SK-N-SH treated with all-trans-retinoic acid at 6 μM for 48 hours (cell line): Measurements from ENCODE around the gene ATP2A2.

Experiments
- ATAC-seq: fragments of 200-7000 bp; cut with Tn5 transposase; 3 replicates; pipeline ENCODE4 v1.9.1; 2020; ENCODE audit warnings: mild to moderate bottlenecking, moderate library complexity
- ARNTL ChIP-seq: fragments of 450-650 bp; formaldehyde crosslinking; IDR thresholded peaks from 2 replicates; pipeline ENCODE4 v1.5.0; 2020; ENCODE audit warnings: low read depth, mild to moderate bottlenecking, moderate library complexity, borderline replicate concordance
- BACH2 ChIP-seq: fragments of 250-450 bp; sonication (Bioruptor Pico); IDR thresholded peaks from 2 replicates; pipeline ENCODE4 v1.9.0; 2021; ENCODE audit warnings: mild to moderate bottlenecking, borderline replicate concordance
- CREB5 ChIP-seq: fragments of 250-450 bp; sonication (Bioruptor Pico); IDR thresholded peaks from 2 replicates; pipeline ENCODE4 v1.5.1; 2020; ENCODE audit warnings: low read depth, mild to moderate bottlenecking, moderate library complexity
- CSDC2 ChIP-seq: fragments of 250-450 bp; sonication (Bioruptor Pico); IDR thresholded peaks from 2 replicates; pipeline ENCODE4 v1.5.0; 2020; ENCODE audit warnings: mild to moderate bottlenecking, moderate library complexity
- ESRRG ChIP-seq: fragments of 250-450 bp; sonication (Bioruptor Pico); IDR thresholded peaks from 2 replicates; pipeline ENCODE4 v1.6.1; 2021; ENCODE audit warnings: mild to moderate bottlenecking
- GLIS3 ChIP-seq: fragments of 250-450 bp; sonication (Bioruptor Pico); IDR thresholded peaks from 2 replicates; pipeline ENCODE4 v1.5.0; 2020; ENCODE audit warnings: mild to moderate bottlenecking, moderate library complexity
- ISL1 ChIP-seq: fragments of 250-450 bp; sonication (Bioruptor Pico); IDR thresholded peaks from 2 replicates; pipeline ENCODE4 v2.1.2; 2022; ENCODE audit warnings: mild to moderate bottlenecking, moderate library complexity
- OSR1 ChIP-seq: fragments of 250-450 bp; sonication (Bioruptor Pico); IDR thresholded peaks from 2 replicates; pipeline ENCODE4 v1.8.0; 2022; ENCODE audit warnings: moderate library complexity, mild to moderate bottlenecking, inconsistent platforms
- PATZ1 ChIP-seq: fragments of 250-450 bp; sonication (Bioruptor Pico); IDR thresholded peaks from 2 replicates; pipeline ENCODE4 v1.8.0; 2020; ENCODE audit warnings: mild to moderate bottlenecking, moderate library complexity, borderline replicate concordance
- POU6F1 ChIP-seq: fragments of 250-450 bp; sonication (Bioruptor Pico); IDR thresholded peaks from 2 replicates; pipeline ENCODE4 v1.8.0; 2021; ENCODE audit warnings: low read depth, mild to moderate bottlenecking, moderate library complexity, borderline replicate concordance
- PPARA ChIP-seq: fragments of 250-450 bp; sonication (Bioruptor Pico); IDR thresholded peaks from 2 replicates; pipeline ENCODE4 v1.5.0; 2020; ENCODE audit warnings: mild to moderate bottlenecking, borderline replicate concordance
- RARB ChIP-seq: fragments of 250-450 bp; sonication (Bioruptor Pico); IDR thresholded peaks from 2 replicates; pipeline ENCODE4 v1.8.0; 2021; ENCODE audit warnings: mild to moderate bottlenecking, moderate library complexity
- SNAI2 ChIP-seq: fragments of 250-450 bp; sonication (Bioruptor Pico); IDR thresholded peaks from 2 replicates; pipeline ENCODE4 v1.5.0; 2020; ENCODE audit warnings: mild to moderate bottlenecking, moderate library complexity
- TCF4 ChIP-seq: fragments of 250-450 bp; sonication (Bioruptor Pico); IDR thresholded peaks from 2 replicates; pipeline ENCODE4 v1.8.0; 2021; ENCODE audit warnings: mild to moderate bottlenecking, moderate library complexity, borderline replicate concordance
- TOX ChIP-seq: fragments of 250-450 bp; sonication (Bioruptor Pico); IDR thresholded peaks from 2 replicates; pipeline ENCODE4 v1.8.0; 2021; ENCODE audit warnings: mild to moderate bottlenecking, moderate library complexity, borderline replicate concordance
- TSHZ2 ChIP-seq: fragments of 250-450 bp; sonication (Bioruptor Pico); IDR thresholded peaks from 2 replicates; pipeline ENCODE4 v1.5.0; 2020; ENCODE audit warnings: mild to moderate bottlenecking, moderate library complexity
- ZC3H10 ChIP-seq: fragments of 250-450 bp; sonication (Bioruptor Pico); IDR thresholded peaks from 2 replicates; pipeline ENCODE4 v1.5.1; 2021; ENCODE audit warnings: mild to moderate bottlenecking, moderate library complexity
- ZNF565 ChIP-seq: fragments of 450-650 bp; formaldehyde crosslinking; conservative IDR thresholded peaks from 2 replicates; pipeline ENCODE4 v1.5.0; 2020; ENCODE audit warnings: low read depth, mild to moderate bottlenecking, moderate library complexity
- ZNF70 ChIP-seq: fragments of 450-650 bp; formaldehyde crosslinking; IDR thresholded peaks from 2 replicates; pipeline ENCODE4 v1.5.0; 2020; ENCODE audit warnings: mild to moderate bottlenecking, moderate library complexity
- ZNF8 ChIP-seq: fragments of 450-650 bp; formaldehyde crosslinking; IDR thresholded peaks from 2 replicates; pipeline ENCODE4 v1.5.0; 2020; ENCODE audit warnings: mild to moderate bottlenecking, moderate library complexity

Gene ATP2A2

GRCh38 chr12:110271015-110271414 is 10.0 kb upstream of the ATP2A2 start (continued):
- TF ChIP-seq ESRRG (CRISPR knock-in tag) (no peak), TCF4 (no peak)
- TF ChIP-seq, all 23 proteins: peak for 0

GRCh38 chr12:110277530-110278254 is 3.4 kb upstream of the ATP2A2 start:
- ATAC-seq: no peak
- 0 out of 2 replicates have a peak, but pooled peaks have one; percentile 11 for TF ChIP-seq ISL1 (CRISPR knock-in tag)
- no peak for TF ChIP-seq ZNF565 (CRISPR knock-in tag)
- no peak for TF ChIP-seq PPARA (CRISPR knock-in tag)
- TF ChIP-seq OSR1 (CRISPR knock-in tag): no peak
- TF ChIP-seq ZNF70 (CRISPR knock-in tag): 0 out of 2 replicates have a peak, but pooled peaks have one; percentile 63

- ATAC-seq: no peak
- no peak for TF ChIP-seq OSR1 (CRISPR knock-in tag)
- TF ChIP-seq TOX (CRISPR knock-in tag): no peak
- no peak for TF ChIP-seq PPARA (CRISPR knock-in tag)
- no peak for TF ChIP-seq POU6F1 (CRISPR knock-in tag)
- no peak for TF ChIP-seq ZNF8 (CRISPR knock-in tag)
- TF ChIP-seq ESRRG (CRISPR knock-in tag): no peak
Observed at GRCh38 chr12:110278255-110278536, 2.9 kb upstream of the ATP2A2 start.

- TF ChIP-seq PATZ1 (CRISPR knock-in tag) (no peak), ZC3H10 (CRISPR knock-in tag) (no peak), ISL1 (CRISPR knock-in tag) (no peak), CSDC2 (CRISPR knock-in tag) (no peak), CREB5 (CRISPR knock-in tag) (no peak), ESRRG (CRISPR knock-in tag) (no peak), TSHZ2 (CRISPR knock-in tag) (no peak), GLIS3 (CRISPR knock-in tag) (no peak), ZNF70 (CRISPR knock-in tag) (no peak), RARB (CRISPR knock-in tag) (no peak), SNAI2 (CRISPR knock-in tag) (no peak), TCF4 (no peak), ARNTL (CRISPR knock-in tag) (no peak), BACH2 (no peak), PPARA (CRISPR knock-in tag) (no peak), TOX (CRISPR knock-in tag) (no peak)
- TF ChIP-seq, all 23 proteins: peak for 0
- no peak for ATAC-seq
Observed at GRCh38 chr12:110279566-110280375, 1.3 kb upstream of the ATP2A2 start.
